ENCODE results near the gene FUBP1. TPM values are rescaled to one million over a fixed set of nuclear protein-coding genes. Genes with fewer than 3 reads are reported as not detected.

Gene FUBP1
- total and polyA plus RNA-seq, 2 of the 8 experiments (the other 6 are each of a cell fraction or from before 2014, with no cell fraction given): 184 to 201 TPM

DNA sequence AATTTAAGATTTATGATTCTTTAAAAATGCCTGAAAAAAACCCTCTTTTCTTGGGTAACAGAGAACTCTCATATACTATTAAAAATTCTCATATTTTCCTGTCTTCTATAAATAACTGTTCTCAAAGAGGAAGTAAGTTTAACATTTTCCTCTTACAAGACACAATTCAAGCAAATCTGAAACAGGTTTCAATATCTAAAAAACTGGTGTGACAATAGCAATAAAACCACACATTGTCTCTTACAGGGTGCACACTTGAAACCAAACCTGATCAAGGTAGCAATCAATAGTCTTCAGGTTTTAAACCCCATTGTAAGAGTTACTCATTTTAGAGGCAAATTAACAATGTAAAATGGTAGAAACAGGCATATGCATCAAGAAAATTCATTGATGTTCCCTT is 28.0 kb downstream of the FUBP1 start:
- Histone ChIP-seq H4K91ac (replicated peaks; ENCODE audit: insufficient read length, low read length) (no peak overlapping the region), H3K36me3 (ENCODE audit: control insufficient read depth in 2 of 4, insufficient read depth in 4 of 4, low read length in 3 of 4) (peaks cover 11 to 97% (median 57%) of the 10 kb centered on the region in 4 experiments), H2AFZ (ENCODE audit: low read length) (no peak overlapping the region), H3K56ac (replicated peaks; ENCODE audit: insufficient read length, low read depth, low read length) (no peak overlapping the region), H4K8ac (ENCODE audit: extremely low read depth, insufficient read depth, low read length) (no peak overlapping the region), H3K18ac (ENCODE audit: extremely low read depth, low read length) (no peak overlapping the region), H3K27me3 (replicated peaks in 1 of 4; ENCODE audit: control insufficient read depth in 3 of 4, extremely low read depth in 1 of 4, insufficient read depth in 3 of 4, low read length in 3 of 4) (no peaks in the 10 kb centered on the region), H4K20me1 (replicated peaks in 1 of 2; ENCODE audit: control insufficient read depth in 1 of 2, insufficient read depth in 2 of 2, low read length in 2 of 2) (peaks cover 2 to 4% of the 10 kb centered on the region in 2 experiments), H3K4me3 (ENCODE audit: extremely low read depth in 1 of 4, insufficient read depth in 2 of 4, low read depth in 3 of 4, low read length in 4 of 4) (no peak overlapping the region), H3K4me2 (ENCODE audit: insufficient read depth in 1 of 2, low read depth in 2 of 2, low read length in 2 of 2) (no peak overlapping the region), H3K4me1 (replicated peaks in 1 of 4; ENCODE audit: control insufficient read depth in 3 of 4, insufficient read depth in 4 of 4, low read length in 3 of 4) (no peaks in the 10 kb centered on the region), H3K23ac (ENCODE audit: insufficient read length) (no peak overlapping the region), H2BK15ac (ENCODE audit: low read length) (no peak overlapping the region), H2BK5ac (ENCODE audit: low read depth, low read length) (no peak overlapping the region), H3K9me3 (ENCODE audit: insufficient read depth in 2 of 2, low read depth in 1 of 2, low read length in 1 of 2) (no peaks in the 10 kb centered on the region), H2AK5ac (ENCODE audit: low read depth, low read length) (no peak overlapping the region), H3K23me2 (ENCODE audit: low read depth, low read length) (no peaks in the 10 kb centered on the region), H2BK20ac (ENCODE audit: low read length) (no peak overlapping the region), H3K79me2 (ENCODE audit: control insufficient read depth in 1 of 2, insufficient read depth in 2 of 2, low read length in 2 of 2) (peaks cover 0 to 3% of the 10 kb centered on the region in 2 experiments; a peak in 1 of 4 replicates), H2BK12ac (ENCODE audit: low read depth, low read length) (no peak overlapping the region), H3K79me1 (ENCODE audit: low read depth, low read length) (no peaks in the 10 kb centered on the region), H3K27ac (ENCODE audit: low read depth, low read length) (no peak overlapping the region), H3K4ac (replicated peaks; ENCODE audit: insufficient read length, low read depth, low read length) (no peak overlapping the region), H3K14ac (ENCODE audit: insufficient read length) (no peak overlapping the region), H3K9ac (replicated peaks in 1 of 4; ENCODE audit: extremely low read depth in 1 of 4, low read depth in 3 of 4, low read length in 3 of 4) (no peak overlapping the region), H2BK120ac (replicated peaks; ENCODE audit: low read depth, low read length) (no peak overlapping the region), H4K5ac (ENCODE audit: insufficient read length, low read depth, low read length) (no peak overlapping the region)
- FAIRE-seq: no peak
- POLR2A ChIA-PET (ENCODE audit: partially characterized antibody): interaction anchor here (0.9 to 2.8 kb wide), 8 partner anchors 9 to 28 kb away, joined by 3 to 15 read pairs (median 4); partner anchors contain the start of gene FUBP1
- TF ChIP-seq RFX5 (IDR thresholded peaks at IDR 0.05; ENCODE audit: borderline replicate concordance, low read depth, low read length): no peak
- TF ChIP-seq, protein P1, sequence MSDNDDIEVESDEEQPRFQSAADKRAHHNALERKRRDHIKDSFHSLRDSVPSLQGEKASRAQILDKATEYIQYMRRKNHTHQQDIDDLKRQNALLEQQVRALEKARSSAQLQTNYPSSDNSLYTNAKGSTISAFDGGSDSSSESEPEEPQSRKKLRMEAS (IDR thresholded peaks at IDR 0.05): no peak
- no peak for TF ChIP-seq POU5F1 (IDR thresholded peaks at IDR 0.05; ENCODE audit: low read depth, low read length)
- no peak for TF ChIP-seq TBP (IDR thresholded peaks at IDR 0.05; ENCODE audit: low read depth, low read length)
- TF ChIP-seq CREB1 (IDR thresholded peaks at IDR 0.05): no peak
- TF ChIP-seq SP2 (IDR thresholded peaks at IDR 0.05; ENCODE audit: low read length): no peak
- no peak for TF ChIP-seq PHF8 (conservative IDR thresholded peaks at IDR 0.05; ENCODE audit: low read depth, low read length)
- TF ChIP-seq TAF1 (IDR thresholded peaks at IDR 0.05; ENCODE audit: low read depth, low read length): no peak
- TF ChIP-seq SUZ12 (IDR thresholded peaks at IDR 0.05; ENCODE audit: low read length): no peak
- TF ChIP-seq POLR2AphosphoS5 (IDR thresholded peaks at IDR 0.05; ENCODE audit: low read depth, low read length): no peak
- TF ChIP-seq HDAC2 (IDR thresholded peaks at IDR 0.05; ENCODE audit: borderline replicate concordance in 1 of 2, low read depth in 2 of 2, low read length in 2 of 2): no peak
- DNase-seq (ENCODE audit: low read depth in 1 of 2, low spot score in 2 of 2): no peak
- CTCF ChIA-PET (ENCODE audit: partially characterized antibody): interaction anchor here (1.0 to 2.3 kb wide), 2 partner anchors 14 to 15 kb away, joined by 3 to 6 read pairs; no protein-coding TSS in a partner anchor

Measured in H1 (cell line).